ENCODE results near the gene RASAL2. TPM values are rescaled to one million over a fixed set of nuclear protein-coding genes. Genes with fewer than 3 reads are reported as not detected.

The RASAL2 gene
- total and polyA plus RNA-seq, 11 donors = 6.2 to 112 (median 39.9) TPM

DNA sequence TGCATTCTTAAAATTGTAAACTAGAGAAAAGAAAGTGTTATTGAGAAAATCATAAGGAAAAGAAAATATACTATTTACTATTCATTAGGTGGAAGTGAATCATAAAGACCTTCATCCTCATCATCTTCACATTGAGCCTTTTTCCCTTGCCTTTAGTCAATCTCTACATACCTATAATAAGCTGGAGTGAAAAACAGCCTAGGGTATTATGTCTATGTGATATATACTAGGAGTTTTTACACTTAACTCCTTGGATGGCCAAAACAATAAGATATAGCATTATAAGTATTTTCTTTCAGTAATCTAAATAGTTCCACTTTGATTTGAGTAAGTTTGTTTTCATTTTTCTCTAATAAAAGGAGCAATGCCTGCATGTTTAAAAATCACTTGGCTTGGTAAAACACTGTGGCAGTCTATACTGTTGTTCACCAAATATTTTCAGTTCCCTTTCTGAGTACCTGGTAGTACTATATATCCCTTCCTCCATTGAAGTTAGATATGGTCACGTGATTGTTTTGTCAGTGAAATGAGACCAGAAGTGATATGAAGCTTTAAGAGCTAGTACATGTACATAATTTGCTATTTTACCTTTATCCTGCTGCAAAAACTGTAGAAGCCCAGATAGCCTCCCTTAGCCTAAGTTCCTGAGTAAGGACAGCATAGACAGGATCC, 324.5 kb downstream of the RASAL2 start:
- no peaks in the 10 kb centered on the region for H3K4me1 ChIP-seq
- no peak overlapping the region for H3K4me3 ChIP-seq
- no peaks in the 10 kb centered on the region for H3K27me3 ChIP-seq
- DNase-seq = no peak
- TF ChIP-seq POLR2A (IDR thresholded peaks at IDR 0.05) = no peak
- intact Hi-C loops (cut with DNase I) = no loop called here
- peaks cover 0 to 12% (median 0%) of the 10 kb centered on the region in 9 donors for H3K36me3 ChIP-seq
- ATAC-seq = no peak
- WGBS, 4 donors = 84 to 97% (median 89%) methylated on average over 1 of the region's 1 CpG
- no peak overlapping the region for H3K27ac ChIP-seq
- peaks cover 0 to 28% (median 0%) of the 10 kb centered on the region in 12 donors for H3K9me3 ChIP-seq

DNA sequence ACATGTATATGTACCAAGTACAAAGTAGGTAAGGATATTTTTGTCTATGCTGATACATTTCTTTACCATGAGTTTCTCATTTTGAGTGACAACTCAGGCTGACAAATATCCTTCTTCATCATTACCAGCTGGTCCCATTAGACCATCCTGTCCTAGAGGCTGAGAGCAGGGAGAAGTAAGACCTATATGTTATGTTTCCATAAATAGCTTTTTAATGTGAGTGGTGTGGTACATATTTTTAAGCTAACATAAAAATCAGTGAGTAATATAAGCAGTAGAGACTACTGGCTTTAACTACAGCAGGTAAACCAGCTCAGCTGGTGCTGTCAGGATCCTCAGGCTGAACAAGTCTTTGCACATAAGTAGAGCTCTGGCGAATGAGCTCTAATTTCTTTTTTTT, 340.5 kb downstream of the RASAL2 start:
- Histone ChIP-seq H3K4me1 (peaks cover 0 to 9% (median 2%) of the 10 kb centered on the region in 12 donors), H3K36me3 (peaks cover 0 to 2% (median 0%) of the 10 kb centered on the region in 9 donors), H3K27me3 (no peaks in the 10 kb centered on the region), H3K9me3 (no peaks in the 10 kb centered on the region), H3K27ac (no peak overlapping the region), H3K4me3 (no peak overlapping the region)
- DNase-seq (no peak), ATAC-seq (no peak)
- intact Hi-C loops (cut with DNase I) = no loop called here
- WGBS, 4 donors = 74 to 78% (median 76%) methylated on average over 1 of the region's 1 CpG
- TF ChIP-seq POLR2A (IDR thresholded peaks at IDR 0.05) = no peak
- TF ChIP-seq, protein P1, sequence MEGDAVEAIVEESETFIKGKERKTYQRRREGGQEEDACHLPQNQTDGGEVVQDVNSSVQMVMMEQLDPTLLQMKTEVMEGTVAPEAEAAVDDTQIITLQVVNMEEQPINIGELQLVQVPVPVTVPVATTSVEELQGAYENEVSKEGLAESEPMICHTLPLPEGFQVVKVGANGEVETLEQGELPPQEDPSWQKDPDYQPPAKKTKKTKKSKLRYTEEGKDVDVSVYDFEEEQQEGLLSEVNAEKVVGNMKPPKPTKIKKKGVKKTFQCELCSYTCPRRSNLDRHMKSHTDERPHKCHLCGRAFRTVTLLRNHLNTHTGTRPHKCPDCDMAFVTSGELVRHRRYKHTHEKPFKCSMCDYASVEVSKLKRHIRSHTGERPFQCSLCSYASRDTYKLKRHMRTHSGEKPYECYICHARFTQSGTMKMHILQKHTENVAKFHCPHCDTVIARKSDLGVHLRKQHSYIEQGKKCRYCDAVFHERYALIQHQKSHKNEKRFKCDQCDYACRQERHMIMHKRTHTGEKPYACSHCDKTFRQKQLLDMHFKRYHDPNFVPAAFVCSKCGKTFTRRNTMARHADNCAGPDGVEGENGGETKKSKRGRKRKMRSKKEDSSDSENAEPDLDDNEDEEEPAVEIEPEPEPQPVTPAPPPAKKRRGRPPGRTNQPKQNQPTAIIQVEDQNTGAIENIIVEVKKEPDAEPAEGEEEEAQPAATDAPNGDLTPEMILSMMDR (IDR thresholded peaks at IDR 0.05) = no peak

DNA sequence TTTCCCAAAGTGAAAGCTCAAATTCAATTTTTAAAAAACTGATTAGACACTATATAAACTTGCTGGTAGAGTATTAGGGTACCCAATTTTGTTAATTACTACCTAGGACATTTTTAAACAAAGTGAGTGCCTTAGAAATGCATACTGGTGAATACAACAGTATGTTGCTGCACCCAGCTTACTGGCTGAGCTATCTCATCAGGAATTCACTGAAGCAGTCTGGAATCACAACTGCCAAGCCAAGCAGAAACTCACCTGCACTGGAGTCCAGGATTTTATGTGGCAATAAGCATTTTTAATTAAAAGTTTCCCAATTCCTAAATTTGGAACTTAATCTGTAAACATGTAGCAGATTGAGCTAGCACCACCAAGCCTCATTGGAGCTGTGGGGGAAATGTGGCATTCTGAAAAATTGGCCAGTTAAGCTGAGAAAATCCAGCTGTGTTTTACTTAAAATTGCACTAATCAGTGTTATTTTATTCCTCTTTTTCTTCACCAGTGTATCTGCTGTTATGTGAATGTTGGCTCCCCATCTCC, 341.1 kb downstream of the RASAL2 start:
- Histone ChIP-seq H3K4me1 (peaks cover 0 to 9% (median 2%) of the 10 kb centered on the region in 12 donors), H3K9me3 (no peaks in the 10 kb centered on the region), H3K27me3 (no peaks in the 10 kb centered on the region), H3K4me3 (no peak overlapping the region), H3K36me3 (peaks cover 0 to 8% (median 0%) of the 10 kb centered on the region in 9 donors), H3K27ac (no peak overlapping the region)
- DNase-seq = no peak
- ATAC-seq = no peak
- TF ChIP-seq, protein P1 (IDR thresholded peaks at IDR 0.05) = no peak
- TF ChIP-seq POLR2A (IDR thresholded peaks at IDR 0.05) = no peak
- intact Hi-C loops (cut with DNase I) = no loop called here

DNA sequence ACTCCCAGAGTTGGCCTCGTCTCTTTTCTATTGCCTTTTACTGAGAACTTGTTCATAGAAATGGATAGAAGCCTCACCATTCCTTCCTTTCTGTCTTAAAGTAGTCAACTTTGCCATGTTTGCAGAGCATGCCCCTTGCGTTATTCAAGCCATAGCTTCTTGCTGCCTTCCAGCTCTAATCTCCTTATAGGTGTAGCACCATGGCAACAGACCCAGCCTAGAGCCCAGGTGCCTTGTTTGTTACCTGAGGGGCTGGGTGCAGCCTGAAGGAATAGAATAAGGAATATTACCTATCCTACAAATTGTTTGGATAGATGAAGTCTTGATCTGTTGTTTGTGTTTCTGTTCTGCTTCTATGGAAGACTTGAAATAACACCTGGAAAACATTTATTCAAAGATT, 343.0 kb downstream of the RASAL2 start:
- Histone ChIP-seq H3K4me1 (peaks cover 0 to 9% (median 2%) of the 10 kb centered on the region in 12 donors), H3K9me3 (no peaks in the 10 kb centered on the region), H3K27me3 (no peaks in the 10 kb centered on the region), H3K36me3 (peaks cover 0 to 28% (median 12%) of the 10 kb centered on the region in 9 donors), H3K4me3 (no peak overlapping the region), H3K27ac (no peak overlapping the region)
- intact Hi-C loops (cut with DNase I) = no loop called here
- DNase-seq (no peak), ATAC-seq (no peak)
- 86 to 99% (median 96%) methylated on average over 2 of the region's 2 CpGs for WGBS, 4 donors
- TF ChIP-seq, protein P1 (IDR thresholded peaks at IDR 0.05) = no peak
- TF ChIP-seq POLR2A (IDR thresholded peaks at IDR 0.05) = no peak
